GM08714 (cell line): ENCODE results near the gene TMEM37.

Experiments
- H3K4me3 ChIP-seq: fragments of 200-500 bp; sonication (Bioruptor generic); 2 replicates; pipeline ENCODE4 v1.5.1; 2014; ENCODE audit warnings: mild to moderate bottlenecking, low read length, inconsistent platforms
- ZNF274 ChIP-seq: IDR thresholded peaks from 2 replicates; pipeline ENCODE4 v1.6.1; 2012; ENCODE audit warnings: mild to moderate bottlenecking, low read depth, low read length

The TMEM37 gene

DNA sequence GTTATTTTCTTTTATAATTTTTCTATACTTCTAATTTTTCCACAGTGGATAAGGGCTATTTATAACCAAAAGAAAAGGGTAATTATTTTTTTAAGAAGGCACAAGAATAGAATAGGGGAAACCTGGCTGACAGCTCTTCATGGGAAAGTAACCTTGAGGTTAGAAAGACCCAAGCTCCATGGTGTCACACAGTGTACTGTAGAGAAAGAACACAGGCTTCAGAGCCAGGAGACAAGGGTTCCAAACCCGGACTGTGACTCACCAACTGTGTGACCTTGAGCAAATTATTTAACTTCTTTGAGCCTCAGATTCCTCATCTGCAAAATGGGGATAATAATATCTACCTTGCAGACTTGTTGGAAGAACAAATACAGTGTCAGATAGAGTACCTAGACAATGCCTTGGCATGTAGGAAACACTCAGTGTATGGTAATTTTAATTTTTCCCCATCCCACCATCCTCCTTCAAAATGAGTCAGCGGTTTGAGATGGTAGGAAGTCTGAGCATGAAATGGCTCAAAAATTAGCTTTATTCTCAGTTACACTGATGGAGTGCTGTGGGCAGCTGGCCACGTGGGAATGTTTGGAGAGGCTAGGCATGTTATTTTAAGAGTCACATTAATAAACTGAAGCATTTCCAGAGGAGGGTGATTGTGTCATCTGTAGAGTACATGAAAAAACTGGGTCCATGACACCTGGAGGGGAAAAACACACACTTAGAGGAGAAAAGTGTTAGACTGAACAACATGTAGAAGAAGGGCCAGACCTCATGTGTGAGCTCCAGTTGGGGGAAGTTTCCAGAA, 36.7 kb downstream of the TMEM37 start:
- no peak for TF ChIP-seq ZNF274

DNA sequence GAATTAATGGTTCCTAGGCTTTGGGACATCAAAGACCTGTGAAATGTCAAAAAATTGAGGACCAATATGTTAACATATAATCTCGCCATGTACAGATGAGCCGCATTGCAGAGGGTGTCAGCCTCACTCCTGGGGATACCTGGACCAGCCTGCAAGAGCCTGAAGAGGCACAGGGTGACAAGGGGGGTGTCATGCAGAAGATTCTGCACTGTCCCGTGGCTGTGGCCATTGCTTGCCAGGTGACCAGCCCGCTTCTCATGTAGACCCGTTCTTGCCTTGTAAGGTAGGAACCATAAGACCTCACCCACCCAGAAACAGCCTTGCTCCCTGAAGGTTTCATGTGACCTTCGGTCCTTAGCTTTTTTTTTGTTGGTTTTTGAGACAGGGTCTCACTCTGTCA, 37.5 kb downstream of the TMEM37 start:
- TF ChIP-seq ZNF274, result no peak
- H3K4me3 ChIP-seq, result no peak overlapping the region

More for the DNA sequence above, 36.7 kb downstream of the TMEM37 start:
- H3K4me3 ChIP-seq, result no peak overlapping the region

DNA sequence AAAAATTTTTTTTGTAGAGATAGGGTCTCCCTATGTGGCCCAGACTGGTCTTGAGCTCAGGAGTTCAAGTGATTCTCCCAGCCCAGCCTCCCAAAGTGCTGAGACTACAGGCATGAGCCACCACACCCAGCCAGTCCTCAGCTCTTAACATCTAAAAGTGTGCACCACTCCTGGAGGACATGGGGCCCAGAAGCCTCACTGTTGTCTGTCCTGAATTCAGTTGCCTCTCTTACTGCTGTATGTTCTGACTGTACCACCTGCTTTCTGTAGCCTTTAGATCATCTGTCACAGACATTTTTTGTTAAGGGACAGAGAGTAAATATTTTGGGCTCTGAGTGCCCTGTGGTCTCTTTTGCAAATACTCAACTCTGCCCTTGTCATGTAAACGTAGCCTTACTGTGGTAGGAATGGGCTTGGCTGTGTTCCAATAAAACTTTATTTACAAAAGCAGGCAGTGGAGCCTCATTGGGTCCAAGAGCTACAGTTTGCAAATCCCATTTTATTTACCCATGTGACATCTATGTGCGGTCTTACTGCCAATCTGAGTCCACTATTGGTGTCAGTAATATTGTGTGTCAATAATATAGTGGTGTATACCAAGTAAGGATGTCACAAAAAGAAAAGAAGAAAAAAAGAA, 38.1 kb downstream of the TMEM37 start:
- H3K4me3 ChIP-seq, result no peak overlapping the region
- TF ChIP-seq ZNF274, result no peak

DNA sequence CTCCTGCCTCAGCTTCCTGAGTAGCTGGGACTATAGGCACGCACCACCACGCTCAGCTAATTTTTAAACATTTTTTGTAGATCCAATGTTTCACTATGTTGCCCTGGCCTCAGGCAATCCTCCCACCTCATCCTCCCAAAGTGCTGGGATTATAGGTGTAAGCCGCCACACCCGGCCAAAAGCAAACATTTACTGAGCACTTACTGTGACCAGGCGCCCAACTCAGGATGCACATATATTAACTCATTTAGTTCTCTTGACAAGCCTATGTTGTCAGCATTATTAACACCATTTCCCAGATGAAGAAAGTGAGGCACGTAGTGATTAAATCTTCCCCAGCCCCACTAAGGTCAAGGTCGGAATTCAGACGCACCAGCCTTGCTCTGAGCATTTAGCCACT, 41.1 kb downstream of the TMEM37 start:
- TF ChIP-seq ZNF274, result no peak
- no peak overlapping the region for H3K4me3 ChIP-seq

DNA sequence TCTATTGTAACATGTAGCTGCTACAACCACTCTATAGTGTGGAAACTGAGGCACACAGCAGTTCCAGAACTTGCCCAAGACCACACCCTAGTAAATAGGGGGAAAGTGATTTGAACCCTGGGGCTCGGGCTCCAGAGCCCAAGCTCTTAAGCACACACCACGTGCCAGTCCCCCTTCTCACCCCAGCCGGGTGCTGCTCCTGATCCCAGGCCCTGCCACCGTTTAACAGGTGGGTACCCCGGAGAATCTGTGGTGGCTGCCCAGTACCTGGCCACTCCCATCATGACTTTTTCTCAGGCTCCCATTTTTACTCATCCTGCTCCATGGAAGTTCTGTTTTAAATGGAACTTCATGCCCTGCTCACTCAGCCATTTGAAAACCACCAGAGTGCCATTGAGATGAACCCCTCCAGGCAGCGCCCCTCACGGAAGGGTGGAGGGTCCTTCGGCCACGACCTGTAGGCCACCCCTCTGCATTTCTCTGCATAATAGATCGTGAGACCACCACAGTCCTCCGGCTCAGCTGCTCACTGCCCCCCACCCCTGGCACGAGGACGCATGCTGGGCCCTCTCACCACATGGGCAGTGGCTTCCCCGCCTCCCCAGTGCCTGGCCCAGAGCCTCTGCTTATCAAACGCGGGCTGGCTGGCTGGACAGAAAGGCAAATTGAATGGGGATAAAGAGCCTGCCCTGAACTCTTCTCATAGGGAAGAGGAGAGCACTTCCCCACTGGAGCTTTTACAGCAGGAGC, 42.1 kb downstream of the TMEM37 start:
- TF ChIP-seq ZNF274, result no peak
- H3K4me3 ChIP-seq, result no peak overlapping the region

DNA sequence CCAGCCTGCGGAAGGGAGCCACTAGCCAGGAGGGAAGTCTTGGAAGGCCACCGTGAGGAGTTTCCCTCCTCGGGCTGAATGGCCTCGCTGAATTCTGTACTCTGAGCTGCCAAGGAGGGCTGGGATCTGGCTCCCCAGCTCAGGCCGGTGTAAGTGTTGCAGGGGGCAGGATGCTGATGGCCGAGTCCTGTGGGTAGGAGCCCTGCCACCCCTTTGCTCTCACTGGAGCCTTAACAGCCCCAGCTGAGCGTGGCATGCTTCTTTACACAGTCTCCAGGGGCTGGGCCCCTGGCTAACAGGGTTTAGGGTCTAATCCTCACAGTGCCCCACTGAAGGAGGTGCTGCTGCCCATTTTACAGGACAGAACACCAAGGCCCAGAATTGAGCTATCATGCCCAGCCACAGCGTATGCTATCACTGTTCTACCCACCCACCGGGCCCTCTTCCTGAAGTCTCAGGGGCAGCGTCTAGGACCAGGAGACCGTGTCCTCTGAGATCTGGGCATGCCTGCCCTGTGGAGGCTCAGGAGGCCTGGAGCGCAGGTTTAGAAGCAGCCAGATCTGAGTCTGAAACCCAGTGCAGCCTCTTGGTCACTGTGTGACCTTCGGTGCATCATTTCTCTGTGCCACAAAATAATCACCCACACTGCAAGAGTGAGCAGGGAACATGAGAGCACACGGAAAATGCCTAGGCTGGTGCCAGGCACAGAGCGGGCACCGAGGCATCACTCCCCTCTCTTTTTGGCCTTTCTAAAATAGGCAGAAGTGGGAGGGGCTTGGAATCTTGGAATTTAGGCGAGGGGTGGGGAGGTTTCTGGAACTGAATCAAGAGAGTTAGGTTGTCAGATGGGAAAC, 42.9 kb downstream of the TMEM37 start:
- no peak for TF ChIP-seq ZNF274

DNA sequence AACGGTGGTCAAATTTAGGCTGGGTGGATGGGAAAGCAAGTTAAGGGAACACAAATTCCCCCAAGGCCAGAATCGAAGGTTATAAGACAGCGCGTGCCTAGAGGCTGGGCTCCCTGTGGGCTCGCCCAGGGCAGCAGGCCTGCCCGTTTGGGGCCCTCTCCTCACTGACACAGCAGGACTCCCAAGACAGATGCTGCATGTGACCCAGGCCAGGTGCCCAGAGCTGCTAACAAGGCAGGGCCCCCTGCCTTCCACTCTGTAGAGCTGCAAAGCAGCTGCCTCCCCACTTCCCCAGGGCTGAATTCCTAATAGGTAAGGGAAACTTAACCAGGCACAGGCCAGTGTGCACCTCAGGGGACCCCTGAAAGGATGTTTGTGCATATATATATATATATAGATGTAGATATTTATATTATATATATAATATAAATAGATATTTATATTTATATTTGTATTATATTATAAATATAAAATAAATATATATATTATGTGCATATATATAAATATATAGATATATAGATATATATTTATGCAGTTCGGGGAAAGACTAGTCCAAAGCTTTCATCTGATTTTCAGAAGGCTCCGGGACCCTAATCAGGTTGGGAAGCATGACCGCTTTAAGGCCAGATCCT, 43.7 kb downstream of the TMEM37 start:
- H3K4me3 ChIP-seq, result no peak overlapping the region
- TF ChIP-seq ZNF274, result no peak

More for the DNA sequence above, 42.9 kb downstream of the TMEM37 start:
- H3K4me3 ChIP-seq, result no peak overlapping the region

DNA sequence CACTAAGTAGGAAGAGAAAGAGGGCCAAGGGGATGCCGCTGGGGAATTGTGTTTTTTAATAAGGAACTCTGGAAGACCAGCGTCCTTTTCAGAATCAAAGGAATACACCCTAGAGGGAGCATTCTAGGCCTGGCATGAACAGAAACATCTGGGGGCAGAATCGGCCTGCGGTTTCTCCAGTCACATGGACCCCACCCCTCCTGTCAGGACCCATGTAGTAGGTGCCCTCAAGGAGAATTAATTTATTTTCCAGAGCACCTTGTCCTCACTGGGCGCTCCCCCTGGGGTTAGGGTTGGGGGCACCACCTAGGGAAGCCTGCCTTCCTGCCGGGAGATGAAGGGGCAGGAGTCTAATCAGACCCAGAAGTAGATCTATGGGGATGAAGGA, 44.2 kb downstream of the TMEM37 start:
- no peak for TF ChIP-seq ZNF274
- H3K4me3 ChIP-seq, result no peak overlapping the region

DNA sequence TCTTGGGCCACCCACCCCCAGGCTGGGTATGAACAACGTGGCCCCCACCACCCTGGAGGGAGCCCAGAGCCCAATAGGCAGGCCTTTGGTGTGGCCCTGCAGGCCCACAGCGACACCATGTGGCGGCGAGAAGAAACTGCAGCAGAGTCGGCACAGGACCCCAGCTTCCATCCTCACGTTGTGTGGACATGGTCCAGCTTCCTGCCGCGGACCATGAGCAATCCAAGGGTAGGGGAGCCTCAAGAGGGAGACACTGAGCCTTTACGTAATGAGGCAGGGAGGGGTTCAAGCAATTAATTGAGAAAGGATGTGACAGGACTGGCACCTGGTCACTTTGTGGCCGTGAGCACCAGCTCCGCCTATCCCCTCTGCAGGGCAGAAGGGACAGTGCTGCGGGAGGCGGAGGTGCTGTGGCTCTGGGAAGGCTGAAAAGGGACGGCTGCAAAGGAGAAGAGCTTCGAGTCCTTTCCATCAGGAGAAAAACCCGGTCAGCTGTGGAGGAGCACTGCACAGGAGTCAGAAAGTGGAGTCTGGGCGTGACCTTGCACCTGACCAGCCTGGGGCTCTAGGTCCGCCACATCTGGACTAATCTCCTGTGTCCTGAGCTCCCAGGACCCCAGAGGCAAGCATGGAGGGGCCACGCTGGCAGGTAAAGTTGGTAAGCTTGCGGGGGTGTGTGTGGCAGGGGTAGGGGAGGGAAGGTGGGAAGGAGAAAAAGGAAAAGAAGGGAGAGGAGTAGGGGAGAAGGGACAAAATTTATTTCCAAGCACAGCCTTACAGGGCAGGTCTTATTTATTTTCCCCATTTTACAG, 44.9 kb downstream of the TMEM37 start:
- H3K4me3 ChIP-seq, result no peak overlapping the region
- TF ChIP-seq ZNF274, result no peak

DNA sequence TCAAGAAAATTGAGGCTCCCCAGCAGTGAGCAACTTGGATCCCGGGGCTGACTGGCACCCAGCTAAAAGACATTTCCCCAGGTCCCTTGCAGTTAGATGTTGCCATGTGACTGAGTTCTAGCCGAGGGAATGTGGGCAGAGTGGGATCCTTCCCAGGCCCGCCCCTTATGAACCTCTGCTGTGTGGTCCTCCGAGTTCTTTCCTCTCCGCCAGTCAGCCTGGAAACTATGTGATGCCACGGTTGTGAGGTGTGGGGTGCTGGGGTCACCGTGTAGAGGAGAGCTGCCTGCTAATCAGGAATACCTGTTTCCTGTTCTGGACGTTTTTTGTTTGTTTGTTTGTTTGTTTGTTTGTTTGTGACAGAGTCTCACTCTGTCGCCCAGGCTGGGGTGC, 45.5 kb downstream of the TMEM37 start:
- no peak overlapping the region for H3K4me3 ChIP-seq
- TF ChIP-seq ZNF274, result no peak

DNA sequence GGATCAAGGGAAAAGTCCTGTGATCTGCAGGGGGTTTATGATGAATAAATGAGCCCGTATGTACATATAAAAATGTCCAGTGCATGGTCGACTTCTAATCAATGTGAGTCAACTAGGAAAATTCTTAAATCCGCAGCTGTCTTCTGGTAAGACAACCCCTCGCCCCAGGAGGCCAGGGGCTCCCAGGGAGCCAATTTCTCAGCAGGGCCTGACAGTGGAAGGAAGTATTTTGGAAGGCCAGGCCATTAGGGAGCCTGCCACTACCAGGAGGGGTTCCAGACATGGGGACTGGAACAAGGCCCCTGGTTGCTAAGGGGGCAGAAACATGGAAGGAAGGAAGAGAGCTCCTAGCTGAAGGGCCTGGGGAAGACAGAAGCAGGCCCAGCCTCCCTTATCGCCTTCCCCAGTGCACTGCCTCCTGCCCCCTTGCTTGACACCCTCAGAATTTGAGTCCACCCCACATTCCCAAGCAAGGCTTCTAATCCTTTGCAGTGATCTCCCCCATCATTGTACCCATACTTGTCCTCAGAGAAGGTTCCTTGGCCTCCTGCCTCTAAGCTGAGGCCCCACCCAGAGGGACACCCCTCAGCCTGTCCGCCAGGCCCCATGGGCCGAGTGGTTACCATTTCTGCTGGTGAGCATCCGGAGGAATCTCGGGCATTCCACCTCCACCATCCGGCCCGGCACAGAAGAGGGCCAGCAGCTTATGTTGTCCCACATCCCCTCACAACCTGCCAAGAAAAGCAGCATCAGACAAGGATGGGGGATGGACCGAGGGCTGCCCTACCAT, 46.7 kb downstream of the TMEM37 start:
- H3K4me3 ChIP-seq, result no peak overlapping the region
- no peak for TF ChIP-seq ZNF274

DNA sequence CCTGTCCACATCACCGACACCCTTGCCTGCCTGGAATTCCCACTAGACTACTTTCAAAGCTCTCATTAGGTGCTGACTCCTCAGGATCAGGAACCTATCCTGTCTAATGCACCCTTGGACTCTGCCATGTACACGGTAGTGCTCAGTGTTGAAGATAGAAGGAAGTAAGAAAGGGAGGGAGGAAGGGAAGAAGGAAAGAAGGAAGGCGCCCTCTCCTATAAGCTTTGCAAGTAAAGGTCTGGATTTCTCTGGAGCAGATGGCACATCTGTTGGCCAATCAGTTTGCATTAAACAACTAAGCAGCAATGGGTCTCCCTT, 47.3 kb downstream of the TMEM37 start:
- TF ChIP-seq ZNF274, result no peak
- H3K4me3 ChIP-seq, result no peak overlapping the region
